Astrocyte of the hippocampus (primary cell): ENCODE data around the gene RABIF.
"Not testable (repeated sequence)": the region's sequence is repeated elsewhere in the genome, so short reads cannot be mapped to it uniquely, and the experiment has no call there.

Experiments
- DNase-seq: peaks from one replicate; pipeline ENCODE4 v3.0.0; 2011; ENCODE audit warnings: low read depth, low spot score

Gene RABIF

GRCh38 chr1:202834771-202835547, 54.0 kb downstream of the RABIF start:
- no peak for DNase-seq

- DNase-seq, result no peak
These were observed 57.0 kb downstream of the RABIF start for GRCh38 chr1:202831906-202832305.

- not testable (repeated sequence) for DNase-seq
These were observed 59.7 kb downstream of the RABIF start for GRCh38 chr1:202829223-202829622.
